Smooth muscle cell (in vitro differentiated cells): Measurements from ENCODE around the gene SDHAF2. TPM values are rescaled to one million over a fixed set of nuclear protein-coding genes. Genes with fewer than 3 reads are reported as not detected.

Source experiments
- DNase-seq: peaks from one replicate; lab custom pipeline; 2025; ENCODE audit not compliant: unreplicated experiment; lab: John Stamatoyannopoulos, UW
- H2AFZ ChIP-seq: fragments of 200-600 bp; sonication (generic); 2 replicates; pipeline ENCODE4 v1.6.0; 2016; ENCODE audit warnings: antibody characterized with exemption, low read depth, mild to moderate bottlenecking
- H3F3A ChIP-seq: fragments of 200-600 bp; sonication (generic); 2 replicates; pipeline ENCODE4 v1.6.0; 2017; ENCODE audit warnings: antibody characterized with exemption, low read depth
- H3K27ac ChIP-seq: fragments of 200-600 bp; sonication (generic); 2 replicates; pipeline ENCODE4 v1.5.1; 2016; ENCODE audit warnings: low read depth, mild to moderate bottlenecking
- H3K27me3 ChIP-seq: fragments of 200-600 bp; sonication (generic); 2 replicates; pipeline ENCODE4 v1.6.1; 2016; ENCODE audit warnings: low read depth, mild to moderate bottlenecking
- H3K36me3 ChIP-seq: fragments of 200-600 bp; sonication (generic); 2 replicates; pipeline ENCODE4 v1.5.1; 2016; ENCODE audit warnings: low read depth
- H3K4me1 ChIP-seq: fragments of 200-600 bp; sonication (generic); 2 replicates; pipeline ENCODE4 v1.5.1; 2016; ENCODE audit warnings: low read depth
- H3K4me2 ChIP-seq: fragments of 200-600 bp; sonication (generic); 2 replicates; pipeline ENCODE4 v1.6.0; 2016; ENCODE audit warnings: mild to moderate bottlenecking
- H3K4me3 ChIP-seq: fragments of 200-600 bp; sonication (generic); 2 replicates; pipeline ENCODE4 v1.5.1; 2016; ENCODE audit warnings: mild to moderate bottlenecking
- H3K79me2 ChIP-seq: fragments of 200-600 bp; sonication (generic); 2 replicates; pipeline ENCODE4 v1.6.0; 2016; ENCODE audit warnings: low read depth, mild to moderate bottlenecking
- H3K9ac ChIP-seq: fragments of 200-600 bp; sonication (generic); 2 replicates; pipeline ENCODE4 v1.6.0; 2016; ENCODE audit warnings: low read depth
- H3K9me3 ChIP-seq: fragments of 200-600 bp; sonication (generic); replicated peaks from 2 replicates; pipeline ENCODE4 v1.5.1; 2016; ENCODE audit warnings: low read depth
- H4K20me1 ChIP-seq: fragments of 200-600 bp; sonication (generic); 2 replicates; pipeline ENCODE4 v1.6.0; 2016; ENCODE audit warnings: low read depth
- CTCF ChIP-seq: fragments of 200-600 bp; sonication (generic); IDR thresholded peaks from 2 replicates; pipeline ENCODE4 v1.5.1; 2017; ENCODE audit warnings: borderline replicate concordance, mild to moderate bottlenecking, antibody characterized with exemption; ENCODE audit not compliant: insufficient read depth, poor library complexity, severe bottlenecking
- WGBS: methylation state at CpG from one replicate; pipeline ENCODE4 v1.1.7; 2016; ENCODE audit warnings: low lambda C conversion rate; 5-methylcytosine and 5-hydroxymethylcytosine counted together
- polyA plus RNA-seq: library from polyadenylated mRNA; unstranded; fragments of >200 nt; fragmentation: Nextera tagmentation; extraction: Ambion mirVana; gene quantifications from 2 replicates; pipeline ENCODE4 v1.2.1, GENCODE V29; 2016
- small RNA-seq: library from RNA; depleted of rRNA; stranded (forward); fragments of <200 nt; gene quantifications from one replicate; pipeline ENCODE3, GENCODE V24; 2014
- total RNA-seq: library from RNA; depleted of rRNA; stranded (reverse); fragments of >200 nt; gene quantifications from 2 replicates; pipeline ENCODE4 v1.2.3, GENCODE V29; 2014

The SDHAF2 gene
- total and polyA plus RNA-seq, 2 experiments from 2014 or later: 25.0 to 47.1 TPM

- H3F3A ChIP-seq: no peaks in the 10 kb centered on the region
These were observed 64.5 kb downstream of the SDHAF2 start for GRCh38 chr11:61494381-61494961.

GRCh38 chr11:61495801-61496601 is 66.1 kb downstream of the SDHAF2 start:
- H4K20me1 ChIP-seq: no peaks in the 10 kb centered on the region
- H2AFZ ChIP-seq: no peak overlapping the region
- H3K4me2 ChIP-seq: no peak overlapping the region
- H3K36me3 ChIP-seq: no peaks in the 10 kb centered on the region
- H3K27me3 ChIP-seq: no peaks in the 10 kb centered on the region
- no peak overlapping the region for H3K27ac ChIP-seq
- no peak for DNase-seq
- TF ChIP-seq CTCF: no peak
- H3F3A ChIP-seq: no peaks in the 10 kb centered on the region
- H3K4me3 ChIP-seq: no peak overlapping the region
- 89% methylated on average over 17 of the region's 26 CpGs for WGBS
- no peaks in the 10 kb centered on the region for H3K4me1 ChIP-seq
- no peak overlapping the region for H3K9ac ChIP-seq
- H3K79me2 ChIP-seq: no peaks in the 10 kb centered on the region
- H3K9me3 ChIP-seq: no peaks in the 10 kb centered on the region

More at GRCh38 chr11:61494381-61494961, 64.5 kb downstream of the SDHAF2 start:
- Histone ChIP-seq H3K4me1 (peaks cover under 1% of the 10 kb centered on the region), H3K27ac (no peak overlapping the region), H3K79me2 (no peaks in the 10 kb centered on the region), H2AFZ (no peak overlapping the region), H3K36me3 (no peaks in the 10 kb centered on the region), H4K20me1 (no peaks in the 10 kb centered on the region), H3K9me3 (no peaks in the 10 kb centered on the region), H3K27me3 (no peaks in the 10 kb centered on the region), H3K9ac (no peak overlapping the region), H3K4me3 (no peak overlapping the region), H3K4me2 (no peak overlapping the region)
- 91% methylated on average over 9 of the region's 9 CpGs for WGBS
- DNase-seq: no peak
- TF ChIP-seq CTCF: no peak

Small RNA genes lying within 50 kb of the gene (small RNA-seq; reads per million reads assigned to genes)
- gene RN7SL23P: 0.08 reads per million

Other genes with a start within 250 kb of the SDHAF2 start
- not detected in 2 replicates for gene PGA3, start 226.6 kb upstream of the SDHAF2 start, total RNA-seq
- not detected in 2 replicates for gene PGA3, start 226.6 kb upstream of the SDHAF2 start, polyA plus RNA-seq
- not detected in 2 replicates for gene PGA4, start 207.8 kb upstream of the SDHAF2 start, total RNA-seq
- not detected in 2 replicates for gene PGA4, start 207.8 kb upstream of the SDHAF2 start, polyA plus RNA-seq
- not detected in 2 replicates for gene PGA5, start 188.9 kb upstream of the SDHAF2 start, total RNA-seq
- gene PGA5, start 188.9 kb upstream of the SDHAF2 start, polyA plus RNA-seq: 0.17 TPM in 1 of 2 replicates, not detected in the other
- 0.49 and 1.5 TPM in 2 replicates for gene VWCE, start 134.8 kb upstream of the SDHAF2 start, total RNA-seq
- 2.4 and 4.1 TPM in 2 replicates for gene VWCE, start 134.8 kb upstream of the SDHAF2 start, polyA plus RNA-seq
- 143 and 164 TPM in 2 replicates for gene DDB1, start 97.0 kb upstream of the SDHAF2 start, total RNA-seq
- 140 and 150 TPM in 2 replicates for gene DDB1, start 97.0 kb upstream of the SDHAF2 start, polyA plus RNA-seq
- 18.1 and 24.3 TPM in 2 replicates for gene TKFC, start 96.9 kb upstream of the SDHAF2 start, total RNA-seq
- gene TKFC, start 96.9 kb upstream of the SDHAF2 start, polyA plus RNA-seq: 47.0 and 49.8 TPM in 2 replicates
- 19.1 and 23.9 TPM in 2 replicates for gene CYB561A3, start 68.2 kb upstream of the SDHAF2 start, total RNA-seq
- gene CYB561A3, start 68.2 kb upstream of the SDHAF2 start, polyA plus RNA-seq: 23.7 and 25.1 TPM in 2 replicates
- gene TMEM138, start 67.8 kb upstream of the SDHAF2 start, total RNA-seq: 34.6 and 44.2 TPM in 2 replicates
- 51.4 and 54.6 TPM in 2 replicates for gene TMEM138, start 67.8 kb upstream of the SDHAF2 start, polyA plus RNA-seq
- 31.5 and 39.5 TPM in 2 replicates for gene TMEM216, start 37.5 kb upstream of the SDHAF2 start, total RNA-seq
- gene TMEM216, start 37.5 kb upstream of the SDHAF2 start, polyA plus RNA-seq: 27.2 and 27.5 TPM in 2 replicates
- gene CPSF7, start 149 bp upstream of the SDHAF2 start, total RNA-seq: 29.5 and 35.1 TPM in 2 replicates
- gene CPSF7, start 149 bp upstream of the SDHAF2 start, polyA plus RNA-seq: 26.2 and 26.6 TPM in 2 replicates
- gene LRRC10B, start 78.6 kb downstream of the SDHAF2 start, total RNA-seq: 0.99 and 2.2 TPM in 2 replicates
- 0.11 and 1.9 TPM in 2 replicates for gene LRRC10B, start 78.6 kb downstream of the SDHAF2 start, polyA plus RNA-seq
- gene SYT7, start 151.0 kb downstream of the SDHAF2 start, total RNA-seq: 3.7 and 4.0 TPM in 2 replicates
- gene SYT7, start 151.0 kb downstream of the SDHAF2 start, polyA plus RNA-seq: 0.79 and 4.8 TPM in 2 replicates